Measurements from ENCODE around the gene ADGRD1. TPM values are rescaled to one million over a fixed set of nuclear protein-coding genes. Genes with fewer than 3 reads are reported as not detected.

Gene ADGRD1
- total RNA-seq, 1 donor from 2014 or later, result 4.1 TPM

GRCh38 chr12:131041968-131042833, 88.5 kb downstream of the ADGRD1 start:
- DNase-seq (ENCODE audit: low spot score), result no peak

- no peak for DNase-seq (ENCODE audit: low spot score)
Measured at GRCh38 chr12:131042834-131043245, 89.1 kb downstream of the ADGRD1 start.

- no peak for DNase-seq (ENCODE audit: low spot score)
Measured at GRCh38 chr12:131043401-131043871, 89.7 kb downstream of the ADGRD1 start.

- DNase-seq (ENCODE audit: low spot score), result no peak
Measured at GRCh38 chr12:131044136-131044535, 90.4 kb downstream of the ADGRD1 start.

- DNase-seq (ENCODE audit: low spot score), result no peak
Measured at GRCh38 chr12:131044760-131045381, 91.2 kb downstream of the ADGRD1 start.

- no peak for DNase-seq (ENCODE audit: low spot score)
Measured at GRCh38 chr12:131045705-131046460, 92.2 kb downstream of the ADGRD1 start.

- DNase-seq (ENCODE audit: low spot score), result no peak
Measured at GRCh38 chr12:131046813-131047788, 93.4 kb downstream of the ADGRD1 start.

GRCh38 chr12:131047789-131048610, 94.3 kb downstream of the ADGRD1 start:
- DNase-seq (ENCODE audit: low spot score), result peak; percentile 14

GRCh38 chr12:131048611-131048990, 94.9 kb downstream of the ADGRD1 start:
- no peak for DNase-seq (ENCODE audit: low spot score)

GRCh38 chr12:131049002-131049401, 95.3 kb downstream of the ADGRD1 start:
- no peak for DNase-seq (ENCODE audit: low spot score)

GRCh38 chr12:131049549-131050339, 96.0 kb downstream of the ADGRD1 start:
- no peak for DNase-seq (ENCODE audit: low spot score)

- no peak for DNase-seq (ENCODE audit: low spot score)
Measured at GRCh38 chr12:131050463-131051154, 96.9 kb downstream of the ADGRD1 start.

- no peak for DNase-seq (ENCODE audit: low spot score)
Measured at GRCh38 chr12:131051155-131051473, 97.4 kb downstream of the ADGRD1 start.

GRCh38 chr12:131052063-131052781, 98.5 kb downstream of the ADGRD1 start:
- no peak for DNase-seq (ENCODE audit: low spot score)

GRCh38 chr12:131052929-131053328, 99.2 kb downstream of the ADGRD1 start:
- DNase-seq (ENCODE audit: low spot score), result no peak

GRCh38 chr12:131053567-131053966, 99.9 kb downstream of the ADGRD1 start:
- DNase-seq (ENCODE audit: low spot score), result no peak

- no peak for DNase-seq (ENCODE audit: low spot score)
Measured at GRCh38 chr12:131054345-131055092, 100.8 kb downstream of the ADGRD1 start.
